GM12873 (cell line): ENCODE data around the gene OR6P1.

Experiments
- TF ChIP-seq, protein P1 (sequence below): IDR thresholded peaks from 2 replicates; pipeline ENCODE4 v1.5.1; 2012; ENCODE audit warnings: low read depth, mild to moderate bottlenecking, moderate library complexity, low read length, control low read depth; ENCODE audit not compliant: insufficient read depth; ENCODE audit errors: missing control alignments

OR6P1 gene

DNA sequence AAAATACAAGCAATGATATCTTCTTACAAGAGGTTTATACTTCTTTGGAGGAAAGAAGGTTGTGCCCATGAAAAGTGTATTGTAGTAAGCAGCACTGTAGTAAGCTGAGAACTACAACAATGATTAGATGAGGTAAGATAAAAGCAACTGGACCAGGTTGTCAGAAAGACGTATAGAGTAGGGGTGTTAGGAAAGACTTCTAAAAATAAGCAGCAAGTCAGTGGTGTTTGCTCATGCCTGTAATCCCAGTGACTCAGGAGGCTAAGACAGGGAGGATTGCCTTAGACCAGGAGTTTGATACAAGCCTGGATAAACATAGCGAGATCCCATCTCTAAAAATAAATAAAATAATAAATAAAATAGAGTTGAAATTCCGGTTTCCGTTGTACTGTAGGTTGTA lies 13.6 kb upstream of the OR6P1 start:
- TF ChIP-seq, protein P1, sequence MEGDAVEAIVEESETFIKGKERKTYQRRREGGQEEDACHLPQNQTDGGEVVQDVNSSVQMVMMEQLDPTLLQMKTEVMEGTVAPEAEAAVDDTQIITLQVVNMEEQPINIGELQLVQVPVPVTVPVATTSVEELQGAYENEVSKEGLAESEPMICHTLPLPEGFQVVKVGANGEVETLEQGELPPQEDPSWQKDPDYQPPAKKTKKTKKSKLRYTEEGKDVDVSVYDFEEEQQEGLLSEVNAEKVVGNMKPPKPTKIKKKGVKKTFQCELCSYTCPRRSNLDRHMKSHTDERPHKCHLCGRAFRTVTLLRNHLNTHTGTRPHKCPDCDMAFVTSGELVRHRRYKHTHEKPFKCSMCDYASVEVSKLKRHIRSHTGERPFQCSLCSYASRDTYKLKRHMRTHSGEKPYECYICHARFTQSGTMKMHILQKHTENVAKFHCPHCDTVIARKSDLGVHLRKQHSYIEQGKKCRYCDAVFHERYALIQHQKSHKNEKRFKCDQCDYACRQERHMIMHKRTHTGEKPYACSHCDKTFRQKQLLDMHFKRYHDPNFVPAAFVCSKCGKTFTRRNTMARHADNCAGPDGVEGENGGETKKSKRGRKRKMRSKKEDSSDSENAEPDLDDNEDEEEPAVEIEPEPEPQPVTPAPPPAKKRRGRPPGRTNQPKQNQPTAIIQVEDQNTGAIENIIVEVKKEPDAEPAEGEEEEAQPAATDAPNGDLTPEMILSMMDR: no peak

DNA sequence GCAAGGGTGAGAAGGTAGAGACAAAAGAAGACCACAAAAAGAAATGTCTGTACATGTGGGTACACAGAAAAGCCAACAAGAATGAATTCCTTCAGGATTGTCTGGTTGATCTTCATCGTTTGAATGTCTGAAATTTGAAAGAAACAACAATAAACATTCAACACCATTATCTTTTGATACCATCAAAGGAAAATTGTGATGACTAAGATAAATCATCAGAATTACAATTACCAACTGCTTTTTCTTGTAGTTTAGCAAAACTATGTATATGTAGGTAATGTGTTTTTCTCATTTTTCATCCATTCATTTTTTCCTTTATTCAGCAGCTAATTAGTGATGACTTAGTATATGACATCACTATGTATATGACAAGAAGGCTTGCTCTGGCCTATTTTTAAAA lies 9.4 kb upstream of the OR6P1 start, which contains the start of gene OR10X1:
TSS of gene OR10X1 (minus strand) at position 167 of the 400 bp plus-strand sequence. CDS start at position 167, 0 bp downstream.
- TF ChIP-seq, protein P1: no peak

DNA sequence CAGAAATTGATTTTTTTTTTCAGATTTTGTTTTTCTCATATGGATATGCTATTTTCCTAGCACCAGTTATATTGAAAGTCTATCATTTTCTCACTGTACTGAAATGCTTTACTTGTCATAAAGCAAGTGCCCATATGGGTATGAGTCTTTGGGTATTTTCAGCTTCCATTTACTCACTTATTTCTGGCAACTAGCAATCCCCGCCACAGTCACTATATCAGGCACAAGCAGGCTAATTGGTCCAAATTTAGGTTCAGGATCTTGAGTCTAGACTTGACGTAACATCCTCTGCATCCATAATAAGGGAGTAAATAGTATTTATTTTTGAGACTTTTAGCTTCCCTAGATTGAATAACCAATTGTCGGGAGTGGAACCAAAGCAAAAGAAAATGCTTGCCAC lies 7.2 kb upstream of the OR6P1 start:
- TF ChIP-seq, protein P1: no peak

DNA sequence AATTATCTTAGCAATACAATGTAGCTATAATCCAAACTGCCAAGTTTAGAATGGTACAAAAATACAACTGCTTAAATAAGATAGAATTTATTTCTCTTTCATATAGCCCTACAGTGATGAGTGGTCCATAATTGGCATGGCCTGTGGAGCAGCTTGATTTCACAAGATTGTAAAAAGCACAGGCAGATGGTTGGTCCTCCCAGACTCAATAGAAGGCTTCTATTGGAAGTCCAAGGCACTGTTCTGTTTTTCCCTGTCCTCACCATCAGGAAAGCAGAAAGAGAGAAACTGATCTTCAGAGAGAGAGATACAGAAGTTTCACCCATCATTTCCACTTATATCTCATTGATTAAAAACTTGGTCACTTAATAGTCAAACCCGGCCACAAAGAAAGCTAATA lies 1.8 kb upstream of the OR6P1 start:
- TF ChIP-seq, protein P1: no peak

DNA sequence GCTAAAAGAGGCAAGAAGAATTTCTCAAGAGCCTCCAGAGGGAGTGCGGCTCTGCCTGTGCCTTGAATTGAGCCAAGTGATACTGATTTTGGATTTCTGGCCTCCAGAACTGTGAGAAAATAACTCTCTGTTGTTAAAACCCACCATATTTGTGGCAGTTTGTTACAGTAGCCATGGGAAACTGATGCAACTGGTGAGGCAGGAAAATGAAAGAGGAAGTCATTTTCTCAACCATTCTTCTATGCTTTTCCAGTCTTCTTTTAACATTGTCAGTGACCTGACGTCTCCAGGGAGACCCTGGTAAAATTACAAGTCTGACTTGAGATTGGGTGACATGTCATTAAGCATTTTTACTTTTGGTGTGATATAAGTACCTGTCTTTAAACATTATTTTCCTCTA lies 5.8 kb downstream of the OR6P1 start:
- TF ChIP-seq, protein P1: no peak

DNA sequence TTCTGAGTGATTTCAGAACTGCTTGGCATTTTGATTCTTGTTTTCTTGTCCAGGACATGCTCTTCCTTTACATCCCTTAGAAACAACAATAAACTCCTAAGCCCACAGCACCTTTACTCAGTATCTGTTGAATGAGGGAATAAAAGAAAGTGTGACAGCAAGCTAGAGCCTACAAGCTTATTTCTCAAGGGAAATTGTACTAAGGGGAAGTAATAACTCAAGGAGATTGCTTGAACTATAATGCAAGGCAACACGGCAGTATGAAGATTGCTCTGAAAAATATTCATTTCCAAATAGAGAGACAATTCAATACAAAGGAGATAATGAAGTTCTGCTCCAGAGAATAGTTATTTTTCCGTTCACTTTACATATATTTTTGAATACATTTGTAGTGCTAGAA lies 6.5 kb downstream of the OR6P1 start:
- TF ChIP-seq, protein P1: no peak

DNA sequence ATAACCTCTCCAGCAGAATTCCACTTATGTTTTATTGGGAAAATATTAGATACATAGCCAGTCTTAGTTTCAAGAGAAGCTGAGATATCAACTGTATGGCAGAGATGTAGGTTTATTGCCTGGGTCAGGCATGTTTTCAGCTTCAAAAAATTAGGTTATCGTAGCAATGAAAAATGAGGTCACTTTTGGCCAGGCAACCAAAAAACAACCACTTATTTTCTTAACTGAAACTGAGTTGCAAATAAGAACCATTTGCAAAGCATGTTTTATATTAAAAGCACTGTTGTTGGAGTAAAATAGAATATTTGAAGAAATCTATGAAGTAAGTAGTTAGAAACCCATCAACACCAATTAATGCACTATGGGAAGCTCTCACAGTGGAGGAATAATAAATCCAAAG lies 10.7 kb downstream of the OR6P1 start:
- TF ChIP-seq, protein P1: no peak
